HepG2 (cell line): ENCODE results near the gene CD209. TPM values are rescaled to one million over a fixed set of nuclear protein-coding genes. Genes with fewer than 3 reads are reported as not detected.

Source experiments
- ATAC-seq: fragments of 200-7000 bp; cut with Tn5 transposase; 3 replicates; pipeline ENCODE4 v1.9.1; 2020; ENCODE audit warnings: mild to moderate bottlenecking, moderate library complexity
- BruUV-seq: library from RNA; stranded (reverse); fragments of 400-500 nt; replicated peaks from 2 replicates; lab custom pipeline; 2021; lab: Mats Ljungman, UMichigan
- CTCF ChIA-PET: fragments of 300-600 bp; formaldehyde crosslinking; extraction: SDS; loops from one replicate; lab custom pipeline; 2021; ENCODE audit warnings: low total read pairs, inconsistent platforms, low intra/inter-chr PET ratio; lab: Yijun Ruan, JAX
- POLR2A ChIA-PET: fragments of 350-600 bp; sonication (Branson Sonifier 250); formaldehyde crosslinking; loops from one replicate; lab custom pipeline; 2020; ENCODE audit warnings: antibody characterized with exemption, inconsistent platforms; lab: Yijun Ruan, JAX
- DNase-seq: peaks from one replicate; pipeline ENCODE4 v3.0.0-alpha.2; 2015; ENCODE audit warnings: low spot score
- FAIRE-seq: peaks from 3 replicates; lab custom pipeline; 2011; peaks lifted over from hg19 to GRCh38; lab: Jason Lieb, UNC
- H2AFZ ChIP-seq: one replicate; pipeline ENCODE4 v1.6.1; 2011; ENCODE audit warnings: low read length, inconsistent platforms
- H3K27ac ChIP-seq: fragments of 300-600 bp; 3 replicates; pipeline ENCODE4 v1.8.0; 2011; ENCODE audit warnings: mixed run types, mild to moderate bottlenecking, mixed read lengths, low read length, inconsistent platforms; ENCODE audit not compliant: insufficient read depth; ENCODE audit errors: extremely low read length
- H3K27me3 ChIP-seq, 2 experiments: fragments of 200-600 bp in 1 of 2; 2 replicates in 1 of 2; 3 replicates in 1 of 2; pipeline versions ENCODE4 v1.6.0 to v1.8.0; 2011; ENCODE audit warnings: low read length in 2 of 2, mild to moderate bottlenecking in 2 of 2, moderate library complexity in 2 of 2, inconsistent platforms in 1 of 2; ENCODE audit not compliant: insufficient read depth in 2 of 2, control insufficient read depth in 1 of 2
- H3K36me3 ChIP-seq, 2 experiments: fragments of 200-600 bp in 1 of 2; replicated peaks in 1 of 2; 2 replicates in 1 of 2; 3 replicates in 1 of 2; pipeline versions ENCODE4 v1.5.1 to v1.8.0; 2011; ENCODE audit warnings: low read length in 2 of 2, inconsistent platforms in 1 of 2; ENCODE audit not compliant: insufficient read depth in 2 of 2, control insufficient read depth in 1 of 2
- H3K4me1 ChIP-seq: 2 replicates; pipeline ENCODE4 v1.5.1; 2012; ENCODE audit warnings: low read length, inconsistent platforms; ENCODE audit not compliant: insufficient read depth
- H3K4me2 ChIP-seq: 2 replicates; pipeline ENCODE4 v1.6.0; 2011; ENCODE audit warnings: low read depth, low read length, inconsistent platforms
- H3K4me3 ChIP-seq, 3 experiments: fragments of 200-600 bp in 1 of 3; sonication (generic), shearing (Covaris generic) in 1 of 3; replicated peaks in 1 of 3; 2 replicates each; pipeline ENCODE4 v1.5.1; 2011 to 2016; ENCODE audit warnings: low read length in 3 of 3, inconsistent platforms in 2 of 3, low read depth in 2 of 3, mild to moderate bottlenecking in 2 of 3, control low read depth in 1 of 3, mixed read lengths in 1 of 3; ENCODE audit not compliant: insufficient read depth in 1 of 3
- H3K79me2 ChIP-seq: one replicate; pipeline ENCODE4 v1.6.1; 2011; ENCODE audit warnings: low read length, inconsistent platforms; ENCODE audit not compliant: insufficient read depth
- H3K9ac ChIP-seq: 2 replicates; pipeline ENCODE4 v1.6.0; 2011; ENCODE audit warnings: mild to moderate bottlenecking, low read depth, low read length, inconsistent platforms; ENCODE audit not compliant: insufficient read depth
- H3K9me3 ChIP-seq: 2 replicates; pipeline ENCODE4 v1.5.1; 2012; ENCODE audit warnings: mild to moderate bottlenecking, low read length
- H4K20me1 ChIP-seq: 2 replicates; pipeline ENCODE4 v1.6.0; 2011; ENCODE audit warnings: inconsistent platforms, mild to moderate bottlenecking, low read length, moderate library complexity; ENCODE audit not compliant: insufficient read depth
- AHR ChIP-seq: IDR thresholded peaks from 2 replicates; pipeline ENCODE4 v1.6.1; 2018; ENCODE audit warnings: missing genetic modification reagents, missing compliant biosample characterization
- ATF2 ChIP-seq: sonication (generic); formaldehyde crosslinking; IDR thresholded peaks from 2 replicates; pipeline ENCODE4 v1.4.0; 2020; ENCODE audit warnings: missing genetic modification reagents
- ATF7-NPFF ChIP-seq: sonication (generic); formaldehyde crosslinking; IDR thresholded peaks from 2 replicates; pipeline ENCODE4 v1.8.1; 2023; ENCODE audit warnings: mild to moderate bottlenecking, low read depth, missing genetic modification reagents, moderate library complexity
- E2F2 ChIP-seq: sonication (generic); formaldehyde crosslinking; IDR thresholded peaks from 2 replicates; pipeline ENCODE4 v1.4.0; 2020; ENCODE audit warnings: missing genetic modification reagents, borderline replicate concordance
- HDAC6 ChIP-seq: fragments of 200-600 bp; sonication (generic); IDR thresholded peaks from 2 replicates; pipeline ENCODE4 v1.7.0; 2017; ENCODE audit warnings: mild to moderate bottlenecking, antibody characterized with exemption, low read length, low read depth
- KLF16 ChIP-seq, 2 experiments: sonication (generic) in 1 of 2; formaldehyde crosslinking in 1 of 2; IDR thresholded peaks; 2 replicates each; pipeline versions ENCODE4 v1.6.1 to v1.8.0; 2016 to 2023; ENCODE audit warnings: missing genetic modification reagents in 2 of 2, missing compliant biosample characterization in 1 of 2
- PBX3 ChIP-seq: sonication (generic); formaldehyde crosslinking; IDR thresholded peaks from 2 replicates; pipeline ENCODE4 v1.8.1; 2023; ENCODE audit warnings: missing genetic modification reagents, inconsistent platforms, borderline replicate concordance
- SAFB2 ChIP-seq: sonication (generic); formaldehyde crosslinking; IDR thresholded peaks from 2 replicates; pipeline ENCODE4 v1.5.1; 2020; ENCODE audit warnings: missing genetic modification reagents, low read depth, mild to moderate bottlenecking, borderline replicate concordance
- SP5 ChIP-seq: IDR thresholded peaks from 2 replicates; pipeline ENCODE4 v1.6.1; 2016; ENCODE audit warnings: low read depth, borderline replicate concordance
- U2AF2 ChIP-seq: fragments of 200-400 bp; formaldehyde crosslinking; IDR thresholded peaks from 2 replicates; pipeline ENCODE4 v1.6.1; 2017; ENCODE audit warnings: low read depth, mild to moderate bottlenecking, low read length
- ZFAT ChIP-seq: sonication (generic); formaldehyde crosslinking; conservative IDR thresholded peaks from 2 replicates; pipeline ENCODE4 v1.8.1; 2023; ENCODE audit warnings: missing genetic modification reagents, inconsistent platforms
- ZFP82 ChIP-seq: sonication (generic); formaldehyde crosslinking; IDR thresholded peaks from 2 replicates; pipeline ENCODE4 v1.5.1; 2020; ENCODE audit warnings: mild to moderate bottlenecking, missing genetic modification reagents, borderline replicate concordance
- ZHX1 ChIP-seq: sonication (generic); formaldehyde crosslinking; IDR thresholded peaks from 2 replicates; pipeline ENCODE4 v1.8.1; 2022; ENCODE audit warnings: low read depth, mild to moderate bottlenecking, missing genetic modification reagents
- ZNF282 ChIP-seq: fragments of 450-650 bp; IDR thresholded peaks from 2 replicates; pipeline ENCODE4 v1.6.1; 2018; ENCODE audit not compliant: partially characterized antibody
- ZNF674 ChIP-seq: sonication (generic); formaldehyde crosslinking; IDR thresholded peaks from 2 replicates; pipeline ENCODE4 v1.5.0; 2020; ENCODE audit warnings: low read depth, mild to moderate bottlenecking, missing genetic modification reagents
- ZSCAN30 ChIP-seq: sonication (generic); formaldehyde crosslinking; IDR thresholded peaks from 2 replicates; pipeline ENCODE4 v1.5.0; 2020; ENCODE audit warnings: mild to moderate bottlenecking, missing genetic modification reagents
- WGBS: methylation state at CpG from one replicate; pipeline ENCODE4 v1.1.6; 2017; ENCODE audit warnings: low lambda C conversion rate; 5-methylcytosine and 5-hydroxymethylcytosine counted together
- in situ Hi-C: cut with HindIII; loops from 2 replicates; pipeline ENCODE4 v1.10.0; 2017; ENCODE audit warnings: low pct_unique_long_range_greater_than_20kb; ENCODE audit not compliant: extremely low pct_ligation_motif_present
- intact Hi-C: fragments of 100-400 bp; cut with micrococcal nuclease; formaldehyde crosslinking; loops from one replicate; pipeline ENCODE4 v1.10.0; 2022; ENCODE audit not compliant: unreplicated experiment
- polyA plus RNA-seq, 8 experiments: library from polyadenylated mRNA; depleted of rRNA in 3 of 8; stranded (reverse) in 7 of 8; unstranded in 1 of 8; fragments of >200 nt; fragmentation: Illumina TruSeq in 4 of 8; extraction: Trizol in 4 of 8; gene quantifications; 2 replicates each; pipeline versions ENCODE4 v1.2.1 to v1.2.3, GENCODE V29; 2011 to 2016; ENCODE audit warnings: low read depth in 4 of 8, missing spikeins in 1 of 8, mixed read lengths in 1 of 8; ENCODE audit not compliant: insufficient read depth in 1 of 8
- total RNA-seq, 5 experiments: library from RNA; depleted of rRNA; stranded (reverse); fragments of >200 nt; fragmentation: Illumina TruSeq; extraction: Trizol; gene quantifications; 2 replicates each; pipeline ENCODE4 v1.2.3, GENCODE V29; 2016; ENCODE audit warnings: low read depth in 1 of 5

CD209 gene
- total and polyA plus RNA-seq, 2 of the 13 experiments (the other 11 are each of a cell fraction or from before 2014, with no cell fraction given) = not detected

GRCh38 chr19:7739211-7739755, 8.1 kb downstream of the CD209 start:
- no peaks in the 10 kb centered on the region for H3K36me3 ChIP-seq
- intact Hi-C loops (no loop called here), in situ Hi-C loops (no loop called here)
- H3K27ac ChIP-seq = no peak overlapping the region
- peaks cover 10% of the 10 kb centered on the region; the same call in 1 of the 2 replicates for H3K4me1 ChIP-seq
- no peaks in the 10 kb centered on the region for H3K79me2 ChIP-seq
- 45% methylated on average over 2 of the region's 2 CpGs for WGBS
- no TSS peak for BruUV-seq
- POLR2A ChIA-PET = no interaction called here
- peaks cover 3 to 20% of the 10 kb centered on the region in 2 experiments; a peak in 2 of 5 replicates for H3K27me3 ChIP-seq
- DNase-seq (no peak), FAIRE-seq (no peak), ATAC-seq (no peak)
- H3K4me2 ChIP-seq = no peak overlapping the region
- H3K4me3 ChIP-seq = no peak overlapping the region
- CTCF ChIA-PET = no interaction called here
- H3K9ac ChIP-seq = no peak overlapping the region
- no peaks in the 10 kb centered on the region for H4K20me1 ChIP-seq
- H2AFZ ChIP-seq = no peak overlapping the region
- no peaks in the 10 kb centered on the region for H3K9me3 ChIP-seq
- TF ChIP-seq KLF16 (CRISPR knock-in tag; IDR thresholded peaks at IDR 0.05) (no peak), ZSCAN30 (CRISPR knock-in tag) (no peak), PBX3 (CRISPR knock-in tag) (no peak), ZNF674 (CRISPR knock-in tag) (no peak), ZHX1 (CRISPR knock-in tag) (no peak), SP5 (CRISPR knock-in tag) (no peak), ZFAT (CRISPR knock-in tag) (no peak), ATF2 (no peak), U2AF2 (no peak), ATF7-NPFF (CRISPR knock-in tag) (no peak), ZFP82 (CRISPR knock-in tag) (no peak), ZNF282 (no peak), E2F2 (CRISPR knock-in tag) (no peak), AHR (CRISPR knock-in tag) (no peak), HDAC6 (no peak), SAFB2 (CRISPR knock-in tag) (no peak)
